ENCODE data around the gene KIT. TPM values are rescaled to one million over a fixed set of nuclear protein-coding genes. Genes with fewer than 3 reads are reported as not detected.
A peak's percentile ranks its signal among the peaks of the same experiment; 100 is the strongest.

KIT gene
- total RNA-seq, 1 donor from 2014 or later, result 12.9 TPM

DNA sequence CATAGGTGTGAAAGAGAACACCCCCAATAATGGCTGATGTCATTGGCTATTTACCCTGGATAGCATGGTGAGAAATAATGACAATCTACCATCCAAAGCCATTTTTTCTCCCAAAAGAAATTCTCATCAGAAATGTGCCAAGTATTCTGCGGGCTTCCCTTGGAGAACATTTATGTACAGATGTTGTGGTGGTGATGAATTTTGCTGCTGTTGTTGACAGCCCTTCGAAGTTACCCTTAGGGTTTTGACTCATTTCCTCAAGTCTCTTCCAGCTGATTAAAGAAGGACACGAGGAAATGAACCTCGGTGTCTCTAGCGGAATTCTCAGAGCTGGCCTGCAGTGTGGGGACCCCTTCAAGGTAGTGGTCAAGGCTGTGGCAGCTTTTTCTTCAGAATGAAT lies 3.4 kb downstream of the KIT start:
- DNase-seq, result peak; percentile 21

DNA sequence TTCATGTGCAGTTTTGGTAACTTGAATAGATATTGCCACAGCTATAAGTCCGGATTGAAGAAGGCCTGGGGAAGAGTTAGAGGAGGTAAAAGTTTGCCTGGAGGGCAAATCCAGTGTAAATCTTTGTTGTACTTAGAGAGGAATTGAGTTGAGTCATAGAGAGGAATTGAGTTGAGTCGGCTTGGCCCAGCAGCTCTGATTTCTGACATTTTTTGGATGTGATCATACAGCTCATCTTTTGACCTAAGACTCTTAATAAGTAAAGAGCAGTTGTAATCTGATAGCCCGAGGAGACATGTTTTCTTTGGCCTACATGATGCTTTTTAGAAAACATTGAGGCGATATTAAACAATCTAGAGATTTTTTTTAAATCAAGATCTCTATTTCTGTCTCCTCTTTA lies 3.9 kb downstream of the KIT start:
- DNase-seq, result peak; percentile 13

DNA sequence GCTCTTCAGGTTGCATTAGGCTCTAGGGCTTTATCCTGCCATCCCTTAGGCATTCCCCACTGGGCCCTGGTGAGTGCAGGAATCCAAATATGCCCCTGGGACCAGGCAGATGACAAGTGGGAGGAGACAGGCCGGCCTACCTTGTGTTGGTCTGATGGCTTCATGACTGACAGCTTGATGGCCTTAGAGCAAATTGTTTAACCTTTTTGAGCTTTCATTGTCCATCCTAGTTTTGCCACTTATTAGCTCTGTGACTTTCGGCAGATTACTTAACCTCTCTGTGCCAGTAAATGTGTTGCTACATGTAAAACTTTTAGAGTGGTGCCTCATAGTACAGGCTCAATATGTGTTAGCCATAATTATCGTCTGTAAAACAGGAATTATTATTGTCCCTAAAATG lies 4.4 kb downstream of the KIT start:
- DNase-seq, result no peak

DNA sequence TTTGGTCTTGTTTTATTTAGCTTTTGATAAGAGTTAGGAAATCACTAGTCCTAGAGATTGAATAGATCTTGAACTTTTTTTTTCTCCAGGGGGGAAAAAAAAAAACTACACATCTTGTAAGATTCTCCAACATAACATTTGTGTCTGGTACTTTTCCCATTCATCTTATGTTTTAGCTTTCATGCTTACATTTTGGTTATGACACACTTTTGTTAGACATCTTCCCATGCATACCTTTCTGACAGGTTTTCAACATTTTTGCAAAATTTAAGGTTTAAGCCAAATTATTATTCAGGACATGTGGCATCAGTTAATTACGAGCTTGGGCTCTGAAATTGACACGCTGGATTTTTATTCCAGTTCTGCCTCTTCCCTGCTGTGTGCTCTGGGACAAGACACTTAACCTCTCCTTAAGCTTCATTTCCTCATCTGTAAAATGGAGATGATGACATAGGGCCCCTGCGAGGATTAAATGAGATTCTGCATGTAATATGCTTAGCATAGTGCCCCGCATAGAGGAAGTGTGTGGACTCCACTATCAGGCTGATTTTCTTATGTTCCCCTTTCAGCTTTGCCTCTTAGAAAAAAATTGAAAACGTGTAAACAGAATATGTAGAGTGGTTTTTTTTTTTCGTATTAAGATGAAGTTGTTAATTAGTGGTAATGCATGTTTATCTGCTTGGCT lies 5.3 kb downstream of the KIT start:
- DNase-seq, result no peak

DNA sequence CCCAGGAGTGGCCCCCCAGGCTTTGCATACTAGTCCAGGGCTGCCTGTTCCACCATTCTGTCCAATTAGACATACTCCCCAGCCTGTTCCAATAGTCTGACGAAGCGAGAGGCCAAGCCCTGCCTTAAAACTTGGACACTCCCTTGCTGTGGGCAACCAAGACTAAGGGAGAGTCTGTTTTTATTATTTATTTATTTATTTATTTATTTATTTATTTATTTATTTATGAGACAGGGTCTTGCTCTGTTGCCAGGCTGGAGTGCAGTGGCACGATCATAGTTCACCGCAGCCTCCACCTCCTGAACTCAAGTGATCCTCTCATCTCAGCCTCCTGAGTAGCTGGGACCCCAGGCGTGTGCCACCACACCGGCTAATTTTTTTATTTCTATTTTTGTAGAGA lies 6.6 kb downstream of the KIT start:
- DNase-seq, result no peak

DNA sequence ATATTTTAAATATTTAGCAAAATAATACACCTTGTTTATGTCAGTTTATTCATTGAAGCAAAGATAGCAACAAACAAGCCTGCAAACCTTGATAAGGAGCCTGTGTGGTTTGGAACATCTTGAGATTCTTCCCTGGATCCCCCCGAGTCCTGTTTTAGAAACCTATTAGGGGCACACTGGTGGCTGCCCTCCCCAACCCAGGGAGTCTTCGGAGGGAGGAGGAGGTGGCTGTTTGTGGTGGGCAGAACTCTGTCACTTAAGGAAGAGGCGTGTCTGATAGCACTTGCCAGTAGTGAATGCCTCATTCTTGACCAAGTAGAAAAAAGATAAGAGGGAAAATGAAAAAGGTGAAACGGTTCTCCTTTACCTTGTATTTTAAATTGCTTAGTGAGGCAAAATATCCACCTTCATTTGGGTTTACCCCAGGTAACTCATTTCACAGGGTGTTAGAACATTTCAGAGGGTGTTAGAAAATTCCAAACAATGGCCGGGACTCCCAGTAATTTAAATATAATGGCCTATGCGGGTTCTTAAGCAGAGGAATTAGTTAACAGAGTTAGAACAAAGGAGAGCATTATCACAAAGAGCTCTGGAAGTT lies 10.4 kb downstream of the KIT start:
- DNase-seq, result no peak

DNA sequence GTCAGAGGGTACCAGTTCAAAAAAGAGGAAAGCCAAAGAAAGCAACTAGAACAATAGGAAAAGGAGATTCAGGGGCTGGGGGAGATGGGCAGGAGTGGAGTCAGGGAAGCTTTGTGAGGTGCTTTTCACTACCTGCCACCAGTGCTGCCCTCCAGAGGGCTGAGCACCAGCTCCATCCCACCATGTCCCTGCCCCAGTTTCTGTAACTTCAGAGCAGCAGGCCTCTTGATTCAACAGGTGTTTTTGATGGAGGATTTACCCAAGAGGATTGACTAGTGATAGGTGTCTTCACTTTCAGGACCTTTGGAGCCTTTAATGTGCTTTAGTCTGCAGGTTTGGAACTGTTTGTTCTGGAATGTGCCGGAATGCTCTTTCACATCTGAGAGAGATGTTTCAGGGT lies 12.1 kb downstream of the KIT start:
- no peak for DNase-seq

DNA sequence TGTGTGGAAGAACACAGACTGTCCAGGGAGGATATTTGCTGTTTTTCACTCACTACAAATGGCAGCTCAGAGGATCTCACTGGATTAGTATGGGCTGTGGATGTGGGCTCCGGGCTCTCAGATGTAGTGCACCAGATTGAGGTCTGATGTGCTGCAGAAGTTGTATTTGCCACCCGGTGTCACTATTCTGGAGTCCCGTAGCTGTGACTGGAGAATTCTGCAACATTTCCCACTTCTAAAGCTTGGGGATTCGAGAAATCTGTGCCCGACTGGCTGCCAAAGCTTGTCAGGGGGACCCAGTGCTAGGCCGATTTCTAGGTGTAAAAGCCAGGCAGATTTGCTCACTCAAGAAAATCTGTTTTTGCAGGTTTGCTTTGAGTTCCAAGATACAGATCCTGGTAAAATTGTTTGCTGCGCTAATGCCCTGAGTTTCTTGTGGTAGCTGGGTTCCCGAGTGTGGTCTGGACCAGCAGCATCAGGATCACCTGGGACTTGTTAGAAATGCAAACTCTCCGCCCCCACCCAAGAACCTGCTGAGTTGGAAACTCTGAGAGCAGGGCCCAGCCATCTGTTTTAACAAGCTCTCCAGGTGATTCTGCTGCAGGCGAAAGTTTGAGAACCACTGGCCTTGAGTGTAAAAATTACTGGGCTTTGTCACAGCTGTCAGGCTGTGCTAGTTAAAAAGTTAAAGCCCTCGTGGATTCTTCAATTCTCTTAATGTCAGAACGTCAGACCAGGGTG lies 18.1 kb downstream of the KIT start:
- no peak for DNase-seq

DNA sequence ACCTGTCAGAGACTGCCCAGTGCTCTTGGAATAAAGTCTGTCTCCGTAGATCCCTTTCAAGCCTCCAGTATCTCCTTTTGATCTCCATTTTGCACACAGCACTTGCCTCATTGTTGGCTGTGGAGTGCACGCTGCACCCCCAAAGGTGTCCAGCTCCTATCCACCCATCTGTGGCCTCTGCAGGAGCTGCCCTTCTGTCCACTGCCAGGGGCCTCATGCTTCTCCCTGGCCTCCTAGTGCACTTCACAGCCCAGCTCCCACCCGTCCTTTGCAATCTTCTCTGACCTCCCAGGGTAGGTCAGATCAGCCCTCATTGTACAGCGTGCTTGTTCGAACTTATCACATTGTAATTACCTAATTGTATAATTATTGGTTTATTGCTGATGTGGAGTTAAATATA lies 18.9 kb downstream of the KIT start:
- DNase-seq, result no peak

DNA sequence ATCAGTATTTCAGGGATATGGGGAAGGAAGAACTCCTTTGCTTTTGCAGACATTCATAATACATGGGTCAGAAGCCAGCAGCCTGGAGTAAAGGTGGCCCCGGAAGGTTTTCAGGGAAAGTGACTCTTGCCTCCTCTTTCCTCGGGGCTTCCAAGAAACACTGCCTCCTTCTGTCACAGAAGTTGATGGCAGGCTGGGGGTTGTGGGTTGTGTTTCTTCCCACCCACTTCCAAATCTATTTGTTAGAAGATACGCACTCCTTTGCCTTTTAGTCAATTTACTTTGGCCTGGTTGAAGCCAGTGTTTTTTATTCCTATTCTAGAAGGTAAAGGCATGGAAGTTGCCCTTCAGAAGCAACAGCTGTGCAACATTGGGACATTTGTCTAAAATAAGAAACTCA lies 19.7 kb downstream of the KIT start:
- DNase-seq, result no peak

DNA sequence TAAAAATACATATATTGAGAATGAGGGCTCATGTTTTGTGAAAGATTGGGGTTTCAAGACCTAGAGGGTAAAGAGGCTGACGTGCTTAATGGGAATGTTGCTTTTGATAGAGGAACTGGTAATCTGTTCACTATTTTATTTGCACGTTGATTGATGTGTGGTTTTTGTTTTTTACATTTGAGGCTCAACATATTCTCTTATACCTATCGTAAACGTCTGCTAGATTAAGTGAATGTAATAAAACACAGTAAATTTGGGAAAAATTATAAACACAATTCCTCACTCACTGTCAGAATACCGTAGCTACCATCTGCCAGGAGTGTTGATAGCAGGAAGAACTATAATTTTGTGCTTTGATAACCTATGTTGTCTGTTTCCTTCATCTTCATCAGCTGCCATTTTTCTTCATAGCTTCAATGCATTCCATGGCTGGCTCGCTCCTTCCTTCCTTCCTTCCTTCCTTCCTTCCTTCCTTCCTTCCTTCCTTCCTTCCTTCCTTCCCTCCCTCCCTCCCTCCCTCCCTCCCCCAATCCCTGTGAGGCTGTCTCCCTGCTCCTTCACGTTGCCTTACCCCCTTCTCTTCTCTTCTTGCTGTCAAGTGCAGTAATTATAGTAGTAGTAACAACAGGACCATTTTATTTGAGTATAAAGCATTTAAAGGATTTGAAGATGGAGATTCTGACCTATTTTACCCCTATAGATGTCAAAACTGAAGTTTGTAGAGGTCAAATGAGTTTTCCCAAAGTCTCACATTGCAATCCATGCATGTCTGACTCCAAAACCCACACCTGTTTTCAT lies 20.3 kb downstream of the KIT start:
- DNase-seq, result no peak

DNA sequence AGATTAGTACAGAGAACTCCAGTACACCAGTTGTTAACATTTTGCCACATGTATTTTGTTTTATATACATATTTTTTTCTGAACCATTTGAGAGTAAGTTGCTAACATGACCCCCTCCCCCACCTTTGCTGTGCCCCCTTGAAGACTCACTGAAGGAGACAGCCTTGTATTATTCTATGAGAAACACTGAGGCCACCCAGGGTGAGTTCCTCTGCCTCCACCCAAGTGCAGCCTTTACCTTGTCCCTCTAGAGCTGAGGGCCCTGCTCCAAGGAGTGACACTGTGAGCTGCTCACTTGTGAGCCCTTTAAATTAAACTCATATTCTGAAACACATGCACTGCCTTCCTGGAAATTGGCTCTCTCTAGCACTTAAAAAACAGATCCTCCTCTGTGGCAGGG lies 21.1 kb downstream of the KIT start:
- DNase-seq, result no peak

DNA sequence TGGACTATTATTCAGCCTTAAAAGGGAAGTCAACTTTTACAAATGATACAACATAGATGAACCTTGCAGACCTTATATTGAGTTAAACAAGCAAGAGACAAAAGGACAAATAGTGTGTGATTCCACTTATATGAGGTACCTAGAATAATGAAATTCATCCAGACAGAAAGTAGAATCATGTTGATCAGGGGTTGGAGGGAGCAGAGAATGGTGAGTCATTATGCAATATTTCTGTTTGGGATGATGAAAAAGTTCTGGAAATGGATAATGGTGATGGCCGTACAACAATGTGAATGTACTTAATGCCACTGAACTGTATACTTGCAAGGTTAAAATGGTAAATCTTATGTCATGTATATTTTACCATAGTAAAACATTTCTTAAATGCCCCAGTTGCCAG lies 22.1 kb downstream of the KIT start:
- DNase-seq, result no peak

DNA sequence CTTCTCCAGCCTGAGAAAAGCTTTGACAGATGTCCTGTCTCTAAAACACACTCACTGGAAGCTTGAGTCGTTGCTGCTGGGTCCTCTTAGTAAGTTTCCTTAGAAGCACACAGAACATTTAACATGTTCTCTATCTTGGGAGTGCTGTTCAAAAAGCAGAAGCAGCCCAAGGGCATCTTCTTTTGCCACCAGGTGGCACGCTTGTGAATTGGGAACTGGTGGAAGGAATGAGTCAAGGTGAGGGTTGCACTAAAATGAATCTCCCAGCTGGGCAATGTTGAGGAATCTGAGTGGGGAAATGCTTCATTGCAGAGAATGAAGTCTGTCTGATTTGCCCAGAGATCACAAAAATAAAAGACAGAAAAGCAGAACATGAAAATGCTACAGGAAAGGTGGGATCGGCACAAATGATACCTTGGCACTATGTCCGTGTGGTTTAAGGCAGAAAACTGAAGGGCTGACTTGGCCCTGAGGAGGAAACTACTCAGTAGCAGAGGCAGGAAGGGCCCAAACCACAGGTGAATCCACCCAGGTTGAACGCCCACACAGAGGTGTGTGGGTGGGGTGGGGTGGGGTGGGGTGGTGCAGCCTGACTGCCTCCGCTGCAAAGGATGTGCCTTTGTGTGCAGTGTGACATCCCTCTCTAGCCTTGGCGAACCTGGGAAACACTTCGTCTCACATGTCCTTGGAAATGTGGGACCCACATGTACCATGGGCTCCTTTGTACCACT lies 26.0 kb downstream of the KIT start:
- peak; percentile 70 for DNase-seq

DNA sequence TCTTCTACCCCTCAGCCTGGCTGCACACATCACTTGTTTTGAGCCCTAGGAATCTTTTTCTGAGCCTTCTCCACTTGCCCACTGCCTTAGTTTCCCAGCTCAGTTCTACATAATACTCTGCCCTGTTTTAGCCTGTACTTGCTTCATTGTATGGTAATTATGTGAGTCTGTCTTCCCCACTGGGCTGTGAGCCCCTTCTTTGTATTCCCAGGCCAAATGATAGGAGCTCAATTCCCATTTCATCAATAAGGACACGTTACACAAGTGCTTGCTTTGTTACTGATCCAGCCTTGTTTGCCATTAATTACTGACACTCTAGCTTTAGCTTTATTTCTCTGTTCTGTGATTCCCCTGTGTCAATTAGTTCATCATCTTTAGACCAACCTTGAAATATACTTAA lies 28.1 kb downstream of the KIT start:
- no peak for DNase-seq

DNA sequence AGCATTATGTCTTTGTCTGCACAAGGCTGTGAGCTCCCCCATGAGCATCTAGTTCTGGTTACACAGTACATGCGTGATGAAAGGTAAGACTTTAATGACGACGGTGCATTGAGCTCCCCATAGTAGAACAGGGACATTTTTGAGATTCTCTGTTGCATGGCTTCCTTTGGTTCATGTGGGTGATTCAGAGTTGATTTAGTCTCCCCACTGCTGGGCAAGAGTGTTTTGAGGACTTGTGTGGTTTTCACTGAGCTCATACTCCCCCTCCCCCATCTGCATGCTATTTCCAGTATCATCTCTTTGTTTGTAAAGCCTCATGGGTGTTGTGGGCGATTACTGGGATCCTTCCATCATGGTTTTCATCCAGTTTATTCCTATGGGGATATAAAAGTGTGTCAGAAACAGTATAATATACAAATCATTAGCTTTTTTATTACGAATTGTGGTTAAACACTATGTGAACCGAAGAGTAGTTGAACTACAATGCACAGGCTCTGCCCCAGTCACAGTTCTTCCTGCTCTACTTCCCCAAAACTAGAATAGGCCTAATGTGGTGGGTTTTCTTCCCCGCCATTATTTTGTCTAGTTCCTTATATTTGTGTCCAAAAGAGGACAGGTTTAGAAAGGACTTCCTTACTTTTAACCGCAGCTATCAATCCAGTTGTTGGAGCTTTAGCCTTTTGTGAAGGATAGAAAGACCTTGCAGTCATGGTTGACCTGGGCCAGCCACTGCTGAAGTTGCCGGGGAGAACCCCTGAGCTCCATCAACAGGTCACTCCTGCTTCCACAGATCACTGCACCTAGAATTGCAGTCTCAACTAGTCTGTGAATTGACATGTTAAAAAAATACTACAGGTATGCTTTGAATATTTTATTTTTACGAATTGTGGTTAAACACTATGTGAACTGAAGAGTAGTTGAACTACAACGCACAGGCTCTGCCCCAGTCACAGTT lies 30.4 kb downstream of the KIT start:
- no peak for DNase-seq

DNA sequence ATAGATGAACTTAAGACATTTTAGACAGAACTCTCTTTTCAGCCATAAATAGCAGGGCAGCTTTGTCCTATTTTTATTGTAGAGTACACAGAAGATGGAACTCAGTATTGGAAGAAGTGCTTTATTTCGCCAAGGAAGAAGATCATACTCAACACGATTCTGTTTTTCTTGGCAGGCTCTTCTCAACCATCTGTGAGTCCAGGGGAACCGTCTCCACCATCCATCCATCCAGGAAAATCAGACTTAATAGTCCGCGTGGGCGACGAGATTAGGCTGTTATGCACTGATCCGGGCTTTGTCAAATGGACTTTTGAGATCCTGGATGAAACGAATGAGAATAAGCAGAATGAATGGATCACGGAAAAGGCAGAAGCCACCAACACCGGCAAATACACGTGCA lies 37.6 kb downstream of the KIT start:
- no peak for DNase-seq

DNA sequence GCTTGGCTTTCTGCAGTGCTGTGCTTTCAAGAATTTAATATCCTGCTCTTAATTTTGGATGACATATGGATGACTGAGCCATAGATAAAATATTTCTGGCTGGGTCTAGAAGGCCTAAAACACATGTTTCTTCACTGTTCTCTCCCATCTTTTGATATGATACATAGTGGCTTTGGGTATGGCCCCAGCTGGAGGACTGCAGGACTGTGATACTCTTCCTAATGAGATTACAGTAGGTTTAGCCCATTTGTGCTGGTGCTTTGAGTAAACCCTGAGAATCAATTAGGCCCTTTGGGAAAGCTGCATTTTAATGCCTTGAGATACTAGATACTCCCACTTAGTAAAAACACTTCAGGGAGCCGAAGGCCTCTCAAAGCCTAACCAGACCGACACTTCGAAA lies 38.0 kb downstream of the KIT start:
- DNase-seq, result no peak

DNA sequence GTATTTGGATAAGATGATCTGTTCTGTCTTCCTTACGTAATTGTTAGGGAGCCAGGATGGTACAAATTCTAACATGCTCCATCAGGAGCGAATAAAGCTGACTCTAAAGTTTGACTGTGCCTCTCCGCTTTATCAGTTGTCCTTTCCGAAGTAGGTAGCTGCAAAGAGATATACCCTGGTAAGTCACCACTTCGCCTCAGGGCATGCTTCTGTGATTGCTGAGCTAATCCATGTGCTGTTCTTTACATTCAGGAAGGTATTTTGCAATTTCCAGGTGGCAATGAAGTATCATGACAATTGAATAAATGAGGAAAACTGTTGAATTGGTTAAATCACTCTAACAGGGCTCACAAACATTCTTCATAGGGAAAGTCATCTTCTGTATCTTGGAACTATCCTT lies 38.9 kb downstream of the KIT start:
- no peak for DNase-seq

DNA sequence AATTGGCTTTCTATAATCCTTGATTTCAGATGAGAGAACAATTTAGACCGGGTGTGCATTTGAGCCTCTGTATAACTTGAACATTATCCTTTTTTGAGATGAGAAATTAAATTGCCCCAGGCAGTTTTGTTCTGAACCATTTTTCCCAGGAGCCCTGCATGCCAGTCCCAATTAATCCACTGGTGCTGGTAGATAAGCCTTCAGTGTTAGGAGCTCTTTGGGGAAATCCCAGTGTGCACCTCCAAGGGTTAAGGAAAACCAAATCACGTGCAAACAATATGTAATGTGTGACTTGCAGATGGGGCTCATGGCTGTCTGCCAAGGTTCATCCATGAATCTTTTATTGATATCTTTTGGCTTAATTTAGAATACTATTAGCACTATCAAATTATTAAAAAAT lies 43.2 kb downstream of the KIT start:
- no peak for DNase-seq

DNA sequence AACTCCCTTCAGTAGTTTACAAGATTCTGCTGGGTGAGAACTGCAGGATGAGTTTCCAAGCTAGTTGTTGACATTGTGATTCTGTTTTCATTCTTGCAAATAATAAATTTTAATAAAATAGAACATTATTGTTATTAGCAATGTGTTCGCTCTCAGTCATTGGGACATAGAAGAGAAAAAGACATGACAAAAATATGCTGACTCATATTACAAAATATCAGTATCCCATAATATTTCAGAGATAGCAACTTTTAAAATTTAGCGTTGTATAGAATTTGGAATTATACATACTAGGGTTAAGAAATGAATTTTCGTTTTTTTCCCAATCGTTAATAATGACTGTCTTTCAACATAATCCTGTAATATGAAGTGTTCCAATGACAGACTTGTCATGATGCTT lies 45.4 kb downstream of the KIT start:
- DNase-seq, result no peak

DNA sequence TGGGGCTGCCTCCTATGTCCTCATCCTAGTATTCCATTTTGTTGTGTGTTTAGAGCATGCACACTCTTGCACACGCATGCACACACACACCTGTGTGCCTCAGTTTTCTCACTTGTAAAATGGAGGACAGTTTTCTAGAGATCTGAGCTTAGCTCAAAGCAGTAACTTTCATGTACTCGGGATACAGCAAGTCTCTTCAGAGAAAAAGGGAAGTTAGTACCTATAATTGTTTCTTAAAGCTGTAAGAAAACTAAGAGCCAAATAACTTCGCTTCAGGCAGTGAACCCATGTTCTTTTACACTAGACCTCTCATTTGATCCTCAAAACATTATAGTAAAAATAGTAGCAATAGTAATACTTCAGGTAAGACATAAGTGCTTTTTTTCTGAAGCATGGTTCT lies 49.6 kb downstream of the KIT start:
- no peak for DNase-seq

All from dermis blood vessel endothelial cell (primary cell).